HG03095 (cell line): ENCODE data around the gene ZNF318.
"Not testable (repeated sequence)": the region's sequence is repeated elsewhere in the genome, so short reads cannot be mapped to it uniquely, and the experiment has no call there.

Experiments
- ATAC-seq: cut with Tn5 transposase; IDR thresholded peaks from one replicate; pipeline ENCODE4 v1.9.1; 2021; ENCODE audit warnings: moderate library complexity; ENCODE audit not compliant: unreplicated experiment

The ZNF318 gene, protein sequence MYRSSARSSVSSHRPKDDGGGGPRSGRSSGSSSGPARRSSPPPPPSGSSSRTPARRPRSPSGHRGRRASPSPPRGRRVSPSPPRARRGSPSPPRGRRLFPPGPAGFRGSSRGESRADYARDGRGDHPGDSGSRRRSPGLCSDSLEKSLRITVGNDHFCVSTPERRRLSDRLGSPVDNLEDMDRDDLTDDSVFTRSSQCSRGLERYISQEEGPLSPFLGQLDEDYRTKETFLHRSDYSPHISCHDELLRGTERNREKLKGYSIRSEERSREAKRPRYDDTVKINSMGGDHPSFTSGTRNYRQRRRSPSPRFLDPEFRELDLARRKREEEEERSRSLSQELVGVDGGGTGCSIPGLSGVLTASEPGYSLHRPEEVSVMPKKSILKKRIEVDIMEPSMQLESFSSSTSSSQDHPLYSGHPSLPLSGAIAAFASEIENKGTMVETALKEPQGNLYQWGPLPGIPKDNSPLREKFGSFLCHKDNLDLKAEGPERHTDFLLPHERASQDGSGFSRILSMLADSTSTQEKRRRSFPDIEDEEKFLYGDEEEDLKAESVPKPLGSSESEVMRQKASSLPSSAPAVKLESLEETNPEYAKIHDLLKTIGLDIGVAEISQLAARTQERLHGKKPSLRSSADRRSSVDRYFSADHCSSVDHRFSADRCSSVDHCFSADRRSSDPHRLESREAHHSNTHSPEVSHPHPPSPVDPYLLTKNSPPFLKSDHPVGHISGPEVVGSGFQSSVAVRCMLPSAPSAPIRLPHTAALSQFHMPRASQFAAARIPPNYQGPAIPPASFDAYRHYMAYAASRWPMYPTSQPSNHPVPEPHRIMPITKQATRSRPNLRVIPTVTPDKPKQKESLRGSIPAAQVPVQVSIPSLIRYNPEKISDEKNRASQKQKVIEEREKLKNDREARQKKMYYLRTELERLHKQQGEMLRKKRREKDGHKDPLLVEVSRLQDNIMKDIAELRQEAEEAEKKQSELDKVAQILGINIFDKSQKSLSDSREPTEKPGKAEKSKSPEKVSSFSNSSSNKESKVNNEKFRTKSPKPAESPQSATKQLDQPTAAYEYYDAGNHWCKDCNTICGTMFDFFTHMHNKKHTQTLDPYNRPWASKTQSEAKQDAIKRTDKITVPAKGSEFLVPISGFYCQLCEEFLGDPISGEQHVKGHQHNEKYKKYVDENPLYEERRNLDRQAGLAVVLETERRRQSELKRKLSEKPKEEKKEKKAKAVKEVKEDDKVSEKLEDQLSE (N-terminal part only)

DNA sequence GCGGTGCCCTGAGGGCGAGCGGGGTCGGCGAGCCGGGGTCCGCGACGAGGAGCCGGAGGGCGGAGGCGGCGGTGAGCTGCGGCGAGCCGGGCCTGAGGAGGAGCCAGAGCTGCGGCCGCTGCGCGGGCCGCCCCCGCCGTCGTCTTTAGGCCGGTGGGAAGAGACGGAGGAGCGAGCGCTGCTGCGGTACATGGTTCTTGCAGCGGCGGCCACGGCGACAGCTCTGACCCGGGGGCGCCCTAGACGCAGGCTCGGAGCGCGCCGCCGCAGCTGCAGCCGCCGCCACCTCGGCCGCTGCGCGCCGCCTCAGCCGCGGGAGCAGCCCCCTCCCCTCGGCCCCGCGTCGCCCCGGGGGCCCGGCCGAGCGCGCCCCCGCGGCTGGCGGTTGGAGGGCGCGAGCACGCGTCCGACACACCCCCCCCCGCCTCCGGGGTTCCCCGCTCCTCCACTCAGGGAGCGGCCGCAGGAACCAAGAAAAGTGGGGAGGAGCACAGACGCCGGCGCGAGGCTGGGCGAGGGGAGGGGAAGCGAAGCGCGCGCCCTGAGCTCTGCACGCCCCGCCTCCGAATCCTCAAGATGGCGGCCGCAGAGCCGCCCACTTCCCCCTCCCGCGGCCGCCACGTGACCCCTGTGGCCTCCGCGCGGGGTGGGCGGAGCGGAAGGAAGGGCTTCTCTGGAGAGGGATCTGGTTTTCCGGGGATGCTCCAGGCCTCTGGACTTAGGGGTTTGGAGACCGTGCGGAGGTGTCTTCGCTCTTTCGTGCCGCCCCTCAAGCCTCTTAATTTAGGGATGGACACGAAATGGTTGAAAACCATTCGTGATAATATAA lies at the start of gene ZNF318:
Gene ZNF318 (minus strand): TSS at position 474 of the 829 bp plus-strand sequence. CDS start 282 bp downstream, at position 192.
- peak; percentile 81 for ATAC-seq

DNA sequence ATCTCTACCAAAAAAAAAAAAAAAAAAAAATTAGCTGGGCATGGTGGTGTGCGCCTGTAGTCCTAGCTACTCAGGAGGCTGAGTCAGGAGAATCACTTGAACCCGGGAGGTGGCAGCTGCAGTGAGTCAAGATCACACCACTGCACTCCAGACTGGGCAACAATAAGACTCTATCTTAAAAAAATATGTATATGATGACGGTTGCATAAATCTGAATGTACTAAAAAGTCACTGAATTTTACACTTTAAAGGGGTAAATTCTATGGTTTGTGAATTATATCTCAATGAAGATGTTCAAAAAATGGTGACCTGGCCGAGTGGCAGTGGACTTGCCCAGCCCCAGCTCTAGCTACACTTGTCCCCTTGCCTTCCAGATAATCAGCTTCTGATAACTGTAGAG lies 47.5 kb upstream of the ZNF318 start:
- no peak for ATAC-seq

DNA sequence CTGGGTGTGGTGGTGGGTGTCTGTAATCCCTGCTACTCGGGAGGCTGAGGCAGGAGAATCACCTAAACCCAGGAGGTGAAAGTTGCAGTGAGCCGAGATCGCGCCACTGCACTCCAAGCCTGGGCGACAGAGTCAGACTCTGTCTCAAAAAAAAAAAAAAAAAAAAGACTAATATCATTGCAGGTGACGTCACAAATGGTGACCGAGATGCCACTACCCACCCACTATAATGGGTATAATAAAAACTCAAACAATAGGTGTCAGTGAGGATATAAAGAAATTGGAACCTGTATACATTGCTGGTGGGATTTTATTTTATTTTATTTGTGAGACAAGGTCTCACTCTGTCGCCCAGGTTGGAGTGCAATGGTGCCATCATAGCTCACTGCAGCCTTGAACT lies 45.8 kb upstream of the ZNF318 start:
- not testable (repeated sequence) for ATAC-seq

DNA sequence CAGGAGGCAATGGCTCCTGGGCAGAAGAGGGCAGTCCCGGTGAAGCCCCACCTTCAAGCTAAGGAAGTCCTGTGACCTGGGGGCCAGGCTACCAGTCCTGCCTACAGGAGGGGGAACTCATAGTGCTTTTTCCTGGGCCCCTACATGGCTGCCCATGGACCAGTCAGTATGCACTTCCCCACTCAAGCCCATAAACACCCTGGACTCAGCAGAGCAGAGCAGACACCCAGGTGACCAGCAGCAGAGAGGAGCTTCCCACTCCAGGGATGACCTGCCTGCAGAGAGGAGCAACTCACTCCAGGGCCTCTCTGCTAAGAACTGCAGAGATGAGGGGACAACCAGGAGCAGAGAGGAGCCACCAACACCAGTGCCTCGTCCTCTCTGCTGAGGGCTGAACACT lies 43.6 kb upstream of the ZNF318 start:
- ATAC-seq = no peak

DNA sequence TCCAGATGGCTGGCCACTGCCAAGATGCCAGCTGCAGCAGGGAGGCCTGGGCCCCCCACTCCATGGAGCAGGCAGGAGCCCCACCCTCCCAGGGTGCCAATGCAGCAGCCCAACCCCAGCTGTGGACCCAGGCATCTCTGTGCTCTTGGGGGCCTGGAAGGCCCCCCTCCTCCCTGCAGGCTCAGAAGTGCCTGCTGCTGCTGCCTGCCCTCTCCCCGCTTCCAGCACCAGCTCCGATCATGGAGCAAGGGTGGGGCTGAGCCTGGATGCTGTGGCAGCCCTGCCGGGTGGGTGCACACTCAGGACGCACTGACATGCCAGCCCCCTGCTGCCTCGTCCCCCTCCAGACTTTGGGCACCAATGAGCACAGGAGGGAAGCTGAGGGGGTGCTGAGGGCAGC lies 43.1 kb upstream of the ZNF318 start:
- no peak for ATAC-seq

DNA sequence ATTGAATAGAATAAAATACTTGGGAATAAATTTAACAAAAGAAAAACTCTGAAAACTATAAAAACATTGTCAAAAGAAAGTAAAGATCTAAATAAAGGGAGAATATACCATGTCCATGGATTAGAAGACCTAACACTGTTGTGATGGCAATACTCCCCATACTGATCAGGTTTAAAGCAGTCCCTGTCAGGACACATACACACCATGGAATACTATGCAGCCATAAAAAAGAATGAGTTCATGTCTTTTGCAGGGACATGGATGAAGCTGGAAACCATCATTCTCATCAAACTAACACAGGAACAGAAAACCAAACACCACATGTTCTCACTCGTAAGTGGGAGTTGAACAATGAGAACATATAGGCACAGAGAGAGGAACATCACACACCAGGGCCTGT lies 41.3 kb upstream of the ZNF318 start:
- not testable (repeated sequence) for ATAC-seq

DNA sequence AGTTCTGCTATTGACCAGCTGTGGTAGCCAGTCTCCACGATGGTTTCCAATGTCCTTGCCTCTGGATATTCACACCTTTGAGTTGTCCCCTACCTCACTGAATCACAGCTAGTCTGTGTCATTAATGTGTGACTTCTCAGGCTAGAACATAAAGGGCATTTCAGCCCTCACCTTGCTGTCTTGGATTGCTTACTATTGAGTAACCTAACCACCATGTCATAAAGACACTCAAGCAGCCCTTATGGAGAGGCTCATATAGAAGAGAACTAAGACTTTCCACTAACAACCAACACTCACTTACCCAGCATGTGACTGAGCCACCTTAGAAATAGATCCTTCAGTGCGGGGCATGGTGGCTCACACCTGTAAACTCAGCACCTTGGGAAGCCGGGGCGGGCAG lies 38.8 kb upstream of the ZNF318 start:
- ATAC-seq = no peak

DNA sequence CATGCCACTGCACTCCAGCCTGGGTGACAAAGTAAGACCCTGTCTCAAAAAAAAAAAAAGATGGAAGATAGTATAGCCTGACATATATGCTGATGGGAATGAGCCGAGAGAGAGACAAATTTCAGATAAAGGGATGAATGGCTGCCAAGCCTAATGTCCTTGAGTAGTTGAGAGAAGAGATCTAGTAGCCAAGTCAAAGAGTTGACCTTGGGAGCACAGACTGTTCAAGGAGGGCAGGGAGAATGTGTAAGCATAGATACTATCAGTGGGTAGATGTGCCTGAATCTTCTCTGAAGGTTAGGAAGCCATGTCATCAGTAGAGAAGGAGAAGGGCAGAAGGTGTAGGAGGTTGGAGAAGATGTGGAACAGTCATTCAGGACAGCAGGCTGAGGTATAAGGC lies 37.8 kb upstream of the ZNF318 start:
- no peak for ATAC-seq

DNA sequence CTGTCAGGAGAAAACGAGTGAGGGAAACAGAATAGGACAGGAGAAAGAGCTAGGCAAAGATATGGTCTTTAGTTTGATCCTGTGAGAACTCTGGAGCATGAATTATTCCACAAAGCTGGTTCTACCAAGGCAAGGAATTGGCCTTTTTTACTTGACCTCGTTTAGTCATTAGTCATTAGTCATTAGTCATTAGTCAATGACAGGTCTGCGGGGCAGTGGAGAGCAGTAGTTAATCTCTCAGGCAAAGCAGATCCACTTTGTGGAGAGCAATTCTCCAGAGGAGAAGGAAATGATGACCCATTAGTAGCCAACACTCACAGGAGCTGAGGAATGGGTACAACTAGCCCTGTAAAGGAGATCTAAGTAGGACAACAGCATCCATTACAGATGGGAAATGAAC lies 35.9 kb upstream of the ZNF318 start:
- no peak for ATAC-seq

DNA sequence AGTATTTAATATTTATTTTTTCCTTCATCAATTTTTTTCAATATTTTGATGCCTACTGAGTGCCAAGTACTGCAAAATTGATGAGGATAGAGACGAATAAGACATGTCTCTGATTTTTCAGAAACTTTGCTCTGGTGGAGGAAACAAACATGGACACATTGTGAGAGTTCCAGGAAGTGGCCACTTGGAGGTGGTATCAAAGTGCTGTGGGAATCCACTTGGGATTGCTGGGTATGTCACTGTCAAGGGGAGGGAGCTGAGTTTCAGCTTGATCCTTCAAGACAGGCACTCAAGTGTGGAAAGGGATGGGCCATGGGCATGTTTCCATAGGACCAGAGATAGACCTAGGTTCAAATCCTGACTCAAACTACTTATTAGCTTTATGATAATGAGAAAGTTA lies 33.4 kb upstream of the ZNF318 start:
- ATAC-seq = no peak

DNA sequence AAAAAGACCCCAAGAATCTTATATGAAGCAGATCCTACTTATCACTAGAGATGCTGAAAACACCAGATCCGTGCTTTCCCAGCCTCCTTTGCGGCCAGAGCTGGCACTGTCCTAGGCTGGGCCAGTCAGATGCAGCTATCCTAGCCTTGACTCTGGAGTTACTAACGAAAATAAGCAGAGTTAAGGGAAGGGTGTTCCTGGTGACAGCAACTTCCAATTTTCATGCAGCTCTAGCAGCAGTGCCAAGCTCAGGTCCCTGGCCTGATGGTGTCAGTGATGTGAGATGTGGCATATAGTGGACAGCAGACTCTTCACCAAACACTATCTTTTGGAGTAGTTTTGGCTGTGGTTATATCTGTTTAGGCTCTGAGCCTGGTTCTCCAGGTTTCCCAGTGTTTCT lies 32.3 kb upstream of the ZNF318 start:
- no peak for ATAC-seq

DNA sequence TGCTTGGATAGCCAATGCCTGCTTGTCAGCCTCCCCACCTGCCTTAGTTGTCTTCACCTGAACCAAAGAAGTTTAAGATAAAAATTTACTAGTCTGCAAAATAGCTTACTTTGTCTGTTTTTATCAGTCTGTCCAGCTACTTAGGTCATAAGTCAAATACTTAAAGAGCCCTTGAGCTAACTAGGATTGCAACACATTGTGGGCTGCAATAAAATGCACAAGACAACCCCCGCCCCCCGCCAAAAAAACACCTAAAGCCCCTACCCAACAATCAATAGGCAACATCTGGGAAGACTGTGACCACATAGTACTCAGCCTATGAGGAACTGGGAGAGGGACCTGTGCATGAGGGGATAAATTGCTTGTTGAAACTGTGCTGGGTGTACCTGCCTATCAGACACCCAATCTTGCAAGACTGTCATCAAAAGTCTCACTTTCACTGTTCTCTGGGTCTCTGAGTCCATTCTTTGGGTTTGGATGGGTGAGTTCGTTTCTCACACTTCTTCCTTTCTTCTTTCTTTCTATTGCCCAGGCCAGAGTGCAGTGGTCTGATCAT lies 30.6 kb upstream of the ZNF318 start:
- ATAC-seq = no peak

DNA sequence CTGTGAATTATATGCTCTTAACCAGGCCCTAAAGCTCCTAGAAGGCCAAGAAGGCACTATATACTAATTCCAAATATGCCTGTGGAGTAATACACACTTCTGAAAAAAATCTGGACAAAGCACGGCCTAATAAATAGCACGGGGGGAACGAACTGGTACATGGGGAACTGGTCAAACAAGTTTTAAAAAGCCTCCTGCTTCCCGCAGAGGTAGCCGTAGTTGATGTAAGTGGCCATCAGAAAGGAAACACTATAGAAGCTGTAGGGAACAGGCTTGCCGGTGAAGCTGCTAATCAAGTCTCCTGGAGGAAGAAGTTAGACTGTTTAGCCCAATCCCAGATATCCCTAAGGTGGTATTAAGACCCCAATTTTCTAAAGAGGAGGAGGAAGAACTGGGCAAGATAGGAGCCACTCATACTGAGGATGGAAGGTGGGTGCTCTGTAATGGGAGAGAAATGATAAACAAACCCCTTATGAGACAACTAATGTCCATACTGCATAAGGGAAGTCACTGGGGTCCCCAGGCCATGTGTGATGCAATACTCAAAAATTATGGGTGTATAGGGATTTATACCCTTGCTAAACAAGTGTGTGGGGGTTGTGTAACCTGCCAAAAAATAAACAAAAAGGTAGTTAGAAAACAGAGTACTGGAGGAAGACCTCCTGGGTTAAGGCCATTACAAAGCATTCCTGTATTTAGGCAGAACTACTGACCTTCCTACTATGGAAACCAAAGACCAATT lies 27.1 kb upstream of the ZNF318 start:
- no peak for ATAC-seq

DNA sequence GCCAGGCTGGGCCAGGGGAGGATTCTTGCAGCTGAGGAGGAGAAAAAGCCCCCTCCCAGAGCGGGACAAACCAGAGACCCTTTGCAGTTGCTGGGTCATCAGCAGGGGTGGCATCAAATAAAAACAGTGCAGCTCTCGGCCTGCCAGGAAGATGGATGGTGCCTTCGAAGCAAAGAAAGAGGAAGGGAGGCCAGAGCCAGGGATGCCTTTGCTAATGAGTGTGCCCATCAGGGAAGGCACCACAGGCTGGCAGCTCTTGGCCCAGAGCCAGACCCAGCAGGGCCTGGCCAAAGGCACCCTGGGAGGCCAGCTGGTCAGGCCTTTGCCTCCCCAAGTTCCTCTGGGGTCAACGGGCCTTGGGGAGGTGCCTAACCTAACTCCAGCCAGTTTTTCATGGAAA lies 26.3 kb upstream of the ZNF318 start:
- ATAC-seq = no peak

DNA sequence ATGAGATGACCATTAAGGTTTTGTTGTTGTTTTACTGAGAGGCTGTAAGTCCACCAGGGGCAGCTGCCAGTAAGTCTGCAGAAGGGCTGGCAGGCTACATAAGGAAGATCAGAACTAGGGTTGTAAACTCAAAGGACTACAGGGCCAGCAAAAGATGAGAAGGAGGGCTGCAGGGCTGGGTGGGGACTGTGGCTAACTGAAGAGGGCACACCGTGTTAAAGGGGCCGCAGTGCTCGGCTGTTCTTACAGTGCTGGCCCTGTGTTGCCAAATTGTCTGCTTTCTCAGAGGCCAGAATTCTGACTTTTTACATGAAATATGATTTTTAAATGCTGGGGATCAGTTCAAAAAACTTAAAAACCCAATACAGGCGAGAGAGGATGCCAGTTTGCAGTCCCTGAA lies 25.5 kb upstream of the ZNF318 start:
- ATAC-seq = no peak

DNA sequence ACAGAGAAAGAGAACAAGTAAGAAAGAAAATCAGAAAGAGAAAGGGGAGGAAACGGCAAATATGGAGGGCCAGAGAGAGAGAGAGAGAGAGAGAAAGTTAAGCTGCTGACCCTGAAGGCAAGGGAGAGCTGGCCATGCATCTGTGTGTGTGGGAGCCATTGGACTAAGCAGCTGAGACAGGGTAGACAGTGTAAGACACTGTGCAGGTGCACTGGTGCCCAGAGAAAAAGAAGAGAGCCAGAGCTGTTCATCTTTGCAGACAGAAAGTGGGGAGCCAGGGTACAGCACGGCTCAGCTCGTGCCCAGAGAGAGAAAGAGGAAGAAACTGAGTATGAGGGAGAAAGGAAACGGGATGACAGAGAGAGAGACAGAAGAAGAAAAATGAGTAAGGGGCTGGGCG lies 24.2 kb upstream of the ZNF318 start:
- no peak for ATAC-seq

DNA sequence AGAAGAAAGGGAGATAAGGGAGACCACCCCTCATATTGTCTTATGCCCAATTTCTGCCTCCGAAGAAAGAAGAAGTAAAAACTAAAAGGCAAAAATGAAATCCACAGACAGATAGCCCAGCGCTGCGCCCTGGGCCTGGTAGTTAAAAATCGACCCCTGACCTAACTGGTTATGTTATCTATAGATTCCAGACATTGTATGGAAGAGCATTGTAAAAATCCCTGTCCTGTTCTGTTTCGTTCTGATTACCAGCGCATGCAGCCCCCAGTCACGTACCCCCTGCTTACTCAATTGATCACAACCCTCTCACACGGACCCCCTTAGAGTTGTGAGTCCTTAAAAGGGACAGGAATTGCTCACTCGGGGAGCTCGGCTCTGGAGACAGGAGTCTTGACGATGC lies 23.7 kb upstream of the ZNF318 start:
- ATAC-seq = not testable (repeated sequence)

DNA sequence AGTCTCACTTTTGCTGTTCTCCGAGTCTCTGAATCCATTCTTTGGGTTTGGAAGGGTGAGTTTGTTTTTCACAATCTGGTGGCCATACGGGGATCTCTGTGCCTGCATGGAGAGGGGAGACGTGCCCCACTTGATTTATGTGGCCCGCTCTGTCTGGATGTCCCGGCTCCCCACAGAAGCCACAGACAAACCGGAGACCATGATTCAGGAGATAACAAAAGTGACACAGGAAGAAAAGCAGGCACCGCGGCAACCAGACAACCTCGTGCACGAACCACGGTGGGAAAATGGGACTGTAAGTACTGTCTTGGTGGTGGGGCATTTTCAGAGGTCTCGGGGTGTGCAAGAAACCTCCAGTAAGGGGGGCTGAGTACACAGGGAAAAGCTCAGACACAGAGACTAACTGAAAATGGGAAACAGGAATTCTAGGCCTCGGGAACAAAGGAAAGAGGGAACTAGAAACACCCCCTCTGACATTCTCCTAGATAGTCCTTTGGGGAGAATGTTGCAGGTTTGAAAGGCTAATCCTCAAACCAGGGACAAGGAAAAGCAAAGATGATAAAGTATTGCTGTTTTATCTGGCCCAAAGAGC lies 22.1 kb upstream of the ZNF318 start:
- no peak for ATAC-seq
